Neural progenitor cell (in vitro differentiated cells): ENCODE measurements around the gene MAN2A2. TPM values are rescaled to one million over a fixed set of nuclear protein-coding genes. Genes with fewer than 3 reads are reported as not detected.

Experiments used
- DNase-seq: peaks from one replicate; pipeline ENCODE4 v3.0.0-alpha.2; 2016; ENCODE audit warnings: low spot score
- H2AFZ ChIP-seq: fragments of 200-600 bp; sonication (generic); replicated peaks from 2 replicates; pipeline ENCODE4 v1.6.1; 2016; ENCODE audit warnings: antibody characterized with exemption
- H3F3A ChIP-seq: fragments of 200-600 bp; sonication (generic); 2 replicates; pipeline ENCODE4 v1.6.1; 2016; ENCODE audit warnings: antibody characterized with exemption, low read depth
- H3K27ac ChIP-seq: fragments of 200-600 bp; sonication (generic); 2 replicates; pipeline ENCODE4 v1.5.1; 2016; ENCODE audit warnings: mild to moderate bottlenecking
- H3K27me3 ChIP-seq: fragments of 200-600 bp; sonication (generic); 2 replicates; pipeline ENCODE4 v1.6.1; 2016; ENCODE audit warnings: mild to moderate bottlenecking, moderate library complexity
- H3K36me3 ChIP-seq: fragments of 200-600 bp; sonication (generic); 2 replicates; pipeline ENCODE4 v1.5.1; 2016
- H3K4me1 ChIP-seq: fragments of 200-600 bp; sonication (generic); 2 replicates; pipeline ENCODE4 v1.6.1; 2016; ENCODE audit warnings: mixed run types
- H3K4me2 ChIP-seq: fragments of 200-600 bp; sonication (generic); 2 replicates; pipeline ENCODE4 v1.6.1; 2016
- H3K4me3 ChIP-seq: fragments of 200-600 bp; sonication (generic); 2 replicates; pipeline ENCODE4 v1.5.1; 2016
- H3K79me2 ChIP-seq: fragments of 200-600 bp; sonication (generic); 2 replicates; pipeline ENCODE4 v1.6.1; 2016; ENCODE audit warnings: low read depth
- H3K9ac ChIP-seq: fragments of 200-600 bp; sonication (generic); 2 replicates; pipeline ENCODE4 v1.6.1; 2016
- H3K9me3 ChIP-seq: fragments of 200-600 bp; sonication (generic); 2 replicates; pipeline ENCODE4 v1.5.1; 2016; ENCODE audit warnings: low read depth
- H4K20me1 ChIP-seq: fragments of 200-600 bp; sonication (generic); 2 replicates; pipeline ENCODE4 v1.6.1; 2016; ENCODE audit warnings: low read depth
- H3K27ac Mint-ChIP-seq: 3 replicates; pipeline ENCODE4 v1.8.0; 2021; ENCODE audit warnings: mixed read lengths
- H3K27me3 Mint-ChIP-seq: 2 replicates; pipeline ENCODE4 v1.8.0; 2022; ENCODE audit warnings: low read depth, mild to moderate bottlenecking, inconsistent platforms, moderate library complexity, mixed read lengths; ENCODE audit not compliant: insufficient read depth
- H3K36me3 Mint-ChIP-seq: 3 replicates; pipeline ENCODE4 v1.8.0; 2021; ENCODE audit warnings: mixed read lengths
- H3K4me1 Mint-ChIP-seq: 3 replicates; pipeline ENCODE4 v1.8.0; 2021; ENCODE audit warnings: mixed read lengths
- H3K4me3 Mint-ChIP-seq: 3 replicates; pipeline ENCODE4 v1.8.0; 2021; ENCODE audit warnings: mild to moderate bottlenecking, moderate library complexity, mixed read lengths
- H3K9me3 Mint-ChIP-seq: 3 replicates; pipeline ENCODE4 v1.8.0; 2020; ENCODE audit warnings: mixed read lengths
- EZH2 ChIP-seq: fragments of 200-600 bp; sonication (generic); IDR thresholded peaks from 2 replicates; pipeline ENCODE4 v1.6.1; 2017; ENCODE audit warnings: antibody characterized with exemption, mild to moderate bottlenecking, moderate library complexity
- EZH2phosphoT487 ChIP-seq: fragments of 200-600 bp; sonication (generic); IDR thresholded peaks from 2 replicates; pipeline ENCODE4 v1.6.1; 2017; ENCODE audit warnings: antibody characterized with exemption
- total RNA-seq: library from RNA; depleted of rRNA; stranded (reverse); fragments of >200 nt; gene quantifications from 2 replicates; pipeline ENCODE4 v1.2.3, GENCODE V29; 2015; ENCODE audit warnings: low replicate concordance
- TF ChIP-seq, protein P1 (sequence below): fragments of 200-600 bp; sonication (generic); IDR thresholded peaks from 2 replicates; pipeline ENCODE4 v1.5.1; 2017; ENCODE audit warnings: antibody characterized with exemption, mild to moderate bottlenecking

MAN2A2 gene
- total RNA-seq, 1 donor from 2014 or later: 7.0 TPM

DNA sequence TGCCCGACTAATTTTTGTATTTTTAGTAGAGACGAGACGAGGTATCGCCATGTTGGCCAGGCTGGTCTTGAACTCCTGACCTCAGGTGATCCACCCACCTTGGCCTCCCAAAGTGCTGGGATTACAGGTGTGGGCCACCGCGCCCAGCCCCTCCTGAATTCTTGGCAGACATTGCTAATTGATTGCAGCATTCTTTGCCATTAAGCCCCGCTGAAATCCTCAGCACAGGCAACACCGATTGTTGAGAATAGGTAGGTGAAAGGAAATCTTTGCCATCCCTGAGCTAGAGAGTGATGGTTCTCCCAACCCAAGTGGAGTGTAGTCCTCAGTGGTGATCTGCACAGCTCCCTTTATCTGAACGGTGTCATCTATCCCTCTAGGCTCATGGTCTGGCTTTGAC lies 1.6 kb downstream of the MAN2A2 start:
- peaks cover 12% of the 10 kb centered on the region for H3K4me1 Mint-ChIP-seq
- no peaks in the 10 kb centered on the region for H3K9me3 Mint-ChIP-seq
- peaks cover 17% of the 10 kb centered on the region for H3K36me3 Mint-ChIP-seq
- DNase-seq: no peak
- Histone ChIP-seq H3K9ac (no peak overlapping the region), H3K4me2 (no peak overlapping the region), H3K4me3 (no peak overlapping the region), H4K20me1 (peaks cover 4% of the 10 kb centered on the region), H3K27ac (no peak overlapping the region), H3K4me1 (peaks cover 16% of the 10 kb centered on the region), H3K9me3 (no peaks in the 10 kb centered on the region), H3F3A (peaks cover 25% of the 10 kb centered on the region), H3K36me3 (no peaks in the 10 kb centered on the region), H3K27me3 (peaks cover 33% of the 10 kb centered on the region), H2AFZ (no peak overlapping the region), H3K79me2 (no peaks in the 10 kb centered on the region)
- H3K27ac Mint-ChIP-seq: no peak overlapping the region
- TF ChIP-seq EZH2phosphoT487 (no peak), EZH2 (no peak)
- TF ChIP-seq, protein P1, sequence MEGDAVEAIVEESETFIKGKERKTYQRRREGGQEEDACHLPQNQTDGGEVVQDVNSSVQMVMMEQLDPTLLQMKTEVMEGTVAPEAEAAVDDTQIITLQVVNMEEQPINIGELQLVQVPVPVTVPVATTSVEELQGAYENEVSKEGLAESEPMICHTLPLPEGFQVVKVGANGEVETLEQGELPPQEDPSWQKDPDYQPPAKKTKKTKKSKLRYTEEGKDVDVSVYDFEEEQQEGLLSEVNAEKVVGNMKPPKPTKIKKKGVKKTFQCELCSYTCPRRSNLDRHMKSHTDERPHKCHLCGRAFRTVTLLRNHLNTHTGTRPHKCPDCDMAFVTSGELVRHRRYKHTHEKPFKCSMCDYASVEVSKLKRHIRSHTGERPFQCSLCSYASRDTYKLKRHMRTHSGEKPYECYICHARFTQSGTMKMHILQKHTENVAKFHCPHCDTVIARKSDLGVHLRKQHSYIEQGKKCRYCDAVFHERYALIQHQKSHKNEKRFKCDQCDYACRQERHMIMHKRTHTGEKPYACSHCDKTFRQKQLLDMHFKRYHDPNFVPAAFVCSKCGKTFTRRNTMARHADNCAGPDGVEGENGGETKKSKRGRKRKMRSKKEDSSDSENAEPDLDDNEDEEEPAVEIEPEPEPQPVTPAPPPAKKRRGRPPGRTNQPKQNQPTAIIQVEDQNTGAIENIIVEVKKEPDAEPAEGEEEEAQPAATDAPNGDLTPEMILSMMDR: no peak
- peak overlapping the region; percentile 52 for H3K4me3 Mint-ChIP-seq
- peaks cover 2% of the 10 kb centered on the region for H3K27me3 Mint-ChIP-seq

- Histone ChIP-seq H3K4me3 (no peak overlapping the region), H3K27ac (no peak overlapping the region), H3K27me3 (peaks cover 33% of the 10 kb centered on the region), H3K79me2 (no peaks in the 10 kb centered on the region), H4K20me1 (peaks cover 4% of the 10 kb centered on the region), H3K9me3 (no peaks in the 10 kb centered on the region), H3F3A (peaks cover 25% of the 10 kb centered on the region), H3K4me2 (no peak overlapping the region), H2AFZ (no peak overlapping the region), H3K36me3 (no peaks in the 10 kb centered on the region), H3K9ac (no peak overlapping the region), H3K4me1 (peaks cover 16% of the 10 kb centered on the region)
- Mint-ChIP-seq H3K27me3 (peaks cover 2% of the 10 kb centered on the region), H3K36me3 (peaks cover 17% of the 10 kb centered on the region), H3K27ac (no peak overlapping the region), H3K4me3 (no peak overlapping the region), H3K9me3 (no peaks in the 10 kb centered on the region), H3K4me1 (peaks cover 12% of the 10 kb centered on the region)
- DNase-seq: no peak
- TF ChIP-seq EZH2: no peak
- TF ChIP-seq EZH2phosphoT487: no peak
- TF ChIP-seq, protein P1: no peak
These were observed 2.4 kb downstream of the MAN2A2 start for GRCh38 chr15:90905306-90906180.

GRCh38 chr15:90906181-90906849 lies 3.2 kb downstream of the MAN2A2 start:
- no peak for DNase-seq
- Mint-ChIP-seq H3K4me3 (no peak overlapping the region), H3K4me1 (peaks cover 9% of the 10 kb centered on the region), H3K27me3 (peaks cover 2% of the 10 kb centered on the region), H3K9me3 (no peaks in the 10 kb centered on the region), H3K27ac (no peak overlapping the region), H3K36me3 (peaks cover 17% of the 10 kb centered on the region)
- Histone ChIP-seq H2AFZ (no peak overlapping the region), H3K9me3 (no peaks in the 10 kb centered on the region), H3K4me1 (peaks cover 16% of the 10 kb centered on the region), H3K36me3 (no peaks in the 10 kb centered on the region), H3K27me3 (peaks cover 30% of the 10 kb centered on the region), H3F3A (peaks cover 25% of the 10 kb centered on the region), H4K20me1 (peaks cover 4% of the 10 kb centered on the region), H3K79me2 (no peaks in the 10 kb centered on the region), H3K4me3 (no peak overlapping the region), H3K27ac (no peak overlapping the region), H3K4me2 (no peak overlapping the region), H3K9ac (no peak overlapping the region)
- TF ChIP-seq EZH2: no peak
- TF ChIP-seq, protein P1: no peak
- TF ChIP-seq EZH2phosphoT487: no peak
